HG03097 (cell line): ENCODE measurements around the gene HPN.
"Not testable (repeated sequence)": the region's sequence is repeated elsewhere in the genome, so short reads cannot be mapped to it uniquely, and the experiment has no call there.

Source experiments
- ATAC-seq: cut with Tn5 transposase; IDR thresholded peaks from one replicate; pipeline ENCODE4 v1.9.1; 2021; ENCODE audit not compliant: unreplicated experiment, low FRiP score

HPN gene

GRCh38 chr19:35027009-35027408 is 14.5 kb upstream of the HPN start:
- ATAC-seq: no peak

- ATAC-seq: no peak
Measured at GRCh38 chr19:35027851-35028599, 13.5 kb upstream of the HPN start.

GRCh38 chr19:35028600-35028885 is 13.0 kb upstream of the HPN start:
- ATAC-seq: not testable (repeated sequence)

- not testable (repeated sequence) for ATAC-seq
Measured at GRCh38 chr19:35029275-35029736, 12.2 kb upstream of the HPN start.

- no peak for ATAC-seq
Measured at GRCh38 chr19:35029737-35030256, 11.7 kb upstream of the HPN start.

GRCh38 chr19:35030257-35031071 is 11.1 kb upstream of the HPN start, which contains the start of gene SCN1B:
SCN1B (plus strand) TSS chr19:35030470; CDS start chr19:35030821, 351 bp downstream.
- no peak for ATAC-seq

GRCh38 chr19:35031072-35031881 is 10.2 kb upstream of the HPN start:
- no peak for ATAC-seq

GRCh38 chr19:35032356-35032865 is 9.1 kb upstream of the HPN start:
- no peak for ATAC-seq

GRCh38 chr19:35033067-35034004 is 8.2 kb upstream of the HPN start:
- no peak for ATAC-seq

- no peak for ATAC-seq
Measured at GRCh38 chr19:35034005-35034502, 7.5 kb upstream of the HPN start.

GRCh38 chr19:35034588-35035382 is 6.7 kb upstream of the HPN start:
- ATAC-seq: no peak

GRCh38 chr19:35037716-35038622 is 3.6 kb upstream of the HPN start:
- ATAC-seq: no peak

- ATAC-seq: no peak
Measured at GRCh38 chr19:35038623-35039512, 2.7 kb upstream of the HPN start.

GRCh38 chr19:35039881-35040825 is 1.4 kb upstream of the HPN start:
- no peak for ATAC-seq

GRCh38 chr19:35040826-35041547 is 534 bp upstream of the HPN start:
- ATAC-seq: no peak
